ENCODE data around the gene UFC1. TPM values are rescaled to one million over a fixed set of nuclear protein-coding genes. Genes with fewer than 3 reads are reported as not detected.

Gene UFC1
- total and polyA plus RNA-seq, 2 donors (not counting 1 experiment from before 2014, with no cell fraction given) = 91.0 to 128 TPM

DNA sequence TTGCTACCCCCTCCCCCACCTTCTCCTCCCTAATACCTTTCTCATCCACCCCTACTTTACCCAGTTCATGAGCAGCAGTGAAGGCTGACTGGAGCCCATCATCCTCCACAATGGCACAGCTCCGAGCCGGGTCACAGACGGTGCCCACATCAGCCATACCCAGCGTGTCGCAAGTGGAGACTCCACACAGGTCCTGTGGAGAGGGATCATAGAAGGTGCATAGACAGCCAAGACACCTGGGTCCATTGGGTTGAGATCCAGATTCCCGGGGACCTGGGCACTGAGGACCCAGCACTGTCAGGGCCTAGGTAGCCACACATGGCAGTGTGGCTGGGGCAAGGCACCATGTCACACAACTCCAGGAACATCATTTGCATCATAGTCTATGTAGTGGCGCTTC, 42.3 kb downstream of the UFC1 start:
- POLR2A ChIA-PET = no interaction called here

More for the DNA sequence above, 42.3 kb downstream of the UFC1 start:
- H4K20me1 ChIP-seq (ENCODE audit: control insufficient read depth, insufficient read depth, low read length, poor library complexity, severe bottlenecking) = no peaks in the 10 kb centered on the region
- intact Hi-C loops (cut with micrococcal nuclease) = no loop called here
- 100% methylated on average over 6 of the region's 7 CpGs for WGBS (ENCODE audit: insufficient coverage)
- no peaks in the 10 kb centered on the region for H3K27me3 ChIP-seq (replicated peaks in 1 of 4; ENCODE audit: control extremely low read depth in 1 of 4, control insufficient read depth in 3 of 4, insufficient read depth in 4 of 4, low read length in 3 of 4)
- H3K27ac ChIP-seq (ENCODE audit: low read length in 2 of 2) = no peak overlapping the region
- no peaks in the 10 kb centered on the region for H3K36me3 ChIP-seq (replicated peaks in 1 of 2; ENCODE audit: control extremely low read depth in 1 of 2, control insufficient read depth in 1 of 2, extremely low read depth in 1 of 2, insufficient read depth in 2 of 2, low read length in 1 of 2)
- CTCF ChIA-PET = interaction anchor here (2.1 to 2.3 kb wide), 3 partner anchors 10 to 29 kb away, joined by 5 to 13 read pairs (median 6); no protein-coding TSS in a partner anchor
- Mint-ChIP-seq H3K27me3 (no peaks in the 10 kb centered on the region), H3K4me1 (peaks cover 46% of the 10 kb centered on the region), H3K27ac (peak overlapping the region; percentile 50), H3K9me3 (ENCODE audit: insufficient read depth) (no peaks in the 10 kb centered on the region), H3K4me3 (no peak overlapping the region)
- H3K9me3 ChIP-seq (ENCODE audit: control extremely low read depth in 1 of 3, control insufficient read depth in 2 of 3, insufficient read depth in 1 of 3, low read length in 2 of 3) = no peaks in the 10 kb centered on the region
- TF ChIP-seq EZH2 (IDR thresholded peaks at IDR 0.05; ENCODE audit: borderline replicate concordance, insufficient read depth, low read depth, low read length, poor library complexity, severe bottlenecking) = no peak
- TF ChIP-seq, protein P1, sequence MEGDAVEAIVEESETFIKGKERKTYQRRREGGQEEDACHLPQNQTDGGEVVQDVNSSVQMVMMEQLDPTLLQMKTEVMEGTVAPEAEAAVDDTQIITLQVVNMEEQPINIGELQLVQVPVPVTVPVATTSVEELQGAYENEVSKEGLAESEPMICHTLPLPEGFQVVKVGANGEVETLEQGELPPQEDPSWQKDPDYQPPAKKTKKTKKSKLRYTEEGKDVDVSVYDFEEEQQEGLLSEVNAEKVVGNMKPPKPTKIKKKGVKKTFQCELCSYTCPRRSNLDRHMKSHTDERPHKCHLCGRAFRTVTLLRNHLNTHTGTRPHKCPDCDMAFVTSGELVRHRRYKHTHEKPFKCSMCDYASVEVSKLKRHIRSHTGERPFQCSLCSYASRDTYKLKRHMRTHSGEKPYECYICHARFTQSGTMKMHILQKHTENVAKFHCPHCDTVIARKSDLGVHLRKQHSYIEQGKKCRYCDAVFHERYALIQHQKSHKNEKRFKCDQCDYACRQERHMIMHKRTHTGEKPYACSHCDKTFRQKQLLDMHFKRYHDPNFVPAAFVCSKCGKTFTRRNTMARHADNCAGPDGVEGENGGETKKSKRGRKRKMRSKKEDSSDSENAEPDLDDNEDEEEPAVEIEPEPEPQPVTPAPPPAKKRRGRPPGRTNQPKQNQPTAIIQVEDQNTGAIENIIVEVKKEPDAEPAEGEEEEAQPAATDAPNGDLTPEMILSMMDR (IDR thresholded peaks at IDR 0.05) = no peak
- peaks cover 20% of the 10 kb centered on the region for H3K79me2 ChIP-seq (ENCODE audit: control insufficient read depth, insufficient read depth, low read length)
- ATAC-seq (ENCODE audit: low read depth) (no peak), DNase-seq (no peak)
- H2AFZ ChIP-seq (ENCODE audit: insufficient read depth, low read depth, low read length, poor library complexity, severe bottlenecking) = no peak overlapping the region
- no peak overlapping the region for H3K4me3 ChIP-seq (ENCODE audit: control extremely low read depth in 1 of 5, extremely low read depth in 1 of 5, insufficient read depth in 1 of 5, low read depth in 2 of 5, low read length in 4 of 5)
- no peak overlapping the region for H3K9ac ChIP-seq (ENCODE audit: low read length)
- H3K4me2 ChIP-seq (replicated peaks; ENCODE audit: low read depth, low read length, poor library complexity, severe bottlenecking) = no peak overlapping the region
- H3K4me1 ChIP-seq (ENCODE audit: control insufficient read depth in 2 of 2, insufficient read depth in 2 of 2, low read length in 2 of 2) = peaks cover 40 to 56% of the 10 kb centered on the region in 2 donors
